Spleen (tissue), 11 donors: ENCODE results near the gene CYP17A1. TPM values are rescaled to one million over a fixed set of nuclear protein-coding genes. Genes with fewer than 3 reads are reported as not detected.
A peak's percentile ranks its signal among the peaks of the same experiment; 100 is the strongest.

Experiments used
- DNase-seq: peaks from one replicate; pipeline ENCODE4 v3.0.0-alpha.2; 2020
- H3K27ac ChIP-seq, 8 donors: fragments of 200-600 bp; sonication (generic) in 7 of 8; 1 replicate in 4 of 8; 2 replicates in 4 of 8; pipeline versions ENCODE4 v1.5.0 to v1.8.0; 2016 to 2021; ENCODE audit warnings: inconsistent platforms in 4 of 8, mild to moderate bottlenecking in 4 of 8, moderate library complexity in 1 of 8
- H3K27me3 ChIP-seq, 7 donors: fragments of 200-600 bp; sonication (generic) in 6 of 7; replicated peaks in 1 of 7; 1 replicate in 4 of 7; 2 replicates in 3 of 7; pipeline versions ENCODE4 v1.5.0 to v1.8.0; 2016 to 2021; ENCODE audit warnings: inconsistent platforms in 3 of 7, mild to moderate bottlenecking in 1 of 7
- H3K36me3 ChIP-seq, 6 donors: fragments of 200-600 bp; sonication (generic) in 5 of 6; 1 replicate in 4 of 6; 2 replicates in 2 of 6; pipeline versions ENCODE4 v1.5.0 to v1.8.0; 2016 to 2021; ENCODE audit warnings: inconsistent platforms in 2 of 6
- H3K4me1 ChIP-seq, 6 donors: fragments of 200-600 bp; sonication (generic) in 5 of 6; 1 replicate in 3 of 6; 2 replicates in 3 of 6; pipeline versions ENCODE4 v1.5.0 to v1.8.0; 2016 to 2021; ENCODE audit warnings: inconsistent platforms in 3 of 6
- H3K4me3 ChIP-seq, 8 donors: fragments of 200-600 bp; sonication (generic) in 7 of 8; 1 replicate in 4 of 8; 2 replicates in 4 of 8; pipeline versions ENCODE4 v1.5.0 to v1.8.0; 2016 to 2021; ENCODE audit warnings: inconsistent platforms in 4 of 8, mild to moderate bottlenecking in 4 of 8, moderate library complexity in 2 of 8
- H3K9me3 ChIP-seq, 8 donors: fragments of 200-600 bp; sonication (generic) in 7 of 8; 1 replicate in 4 of 8; 2 replicates in 4 of 8; pipeline versions ENCODE4 v1.5.0 to v1.8.0; 2016 to 2021; ENCODE audit warnings: inconsistent platforms in 4 of 8
- POLR2A ChIP-seq, 3 donors: fragments of 450-650 bp; IDR thresholded peaks; one replicate each; pipeline ENCODE4 v1.5.1; 2017; ENCODE audit warnings: antibody characterized with exemption in 3 of 3, mild to moderate bottlenecking in 1 of 3
- POLR2AphosphoS5 ChIP-seq, 3 donors: sonication (generic); formaldehyde crosslinking; IDR thresholded peaks; one replicate each; pipeline ENCODE4 v1.5.1; 2017; ENCODE audit warnings: antibody characterized with exemption in 3 of 3
- WGBS, 5 donors: extraction: QIAGEN DNeasy Blood & Tissue Kit in 3 of 5; methylation state at CpG; one replicate each; pipeline versions ENCODE4 v1.1.5 to v1.1.7; 2013 to 2018; 5-methylcytosine and 5-hydroxymethylcytosine counted together
- intact Hi-C: fragments of 100-400 bp; cut with DNase I; formaldehyde crosslinking; loops from one replicate; pipeline ENCODE4 v1.15.0; 2023; ENCODE audit warnings: low total_unique reads
- polyA plus RNA-seq, 3 donors: library from polyadenylated mRNA; stranded (reverse); fragments of 200-250 nt; gene quantifications; one replicate each; pipeline ENCODE4 v1.2.1, GENCODE V29; 2013
- total RNA-seq, 7 donors: library from RNA; depleted of rRNA in 3 of 7; stranded (reverse); fragments of >200 nt in 3 of 7; fragmentation: NEBNext Ultra II Directional in 4 of 7; extraction: Animal tissue kit (Norgen Biotek cat#: 25700) in 4 of 7; gene quantifications; one replicate each; pipeline versions ENCODE4 v1.1.0 to v1.2.1, GENCODE V29; 2016 to 2021
- TF ChIP-seq, protein P1 (sequence below), 11 experiments: fragments of 200-600 bp in 7 of 11; fragments of 450-650 bp in 4 of 11; sonication (generic) in 4 of 11; IDR thresholded peaks in 8 of 11; conservative IDR thresholded peaks in 3 of 11; 1 replicate in 7 of 11; 2 replicates in 4 of 11; pipeline versions ENCODE4 v1.4.0 to v1.8.0; 2016 to 2021; ENCODE audit warnings: antibody characterized with exemption in 11 of 11, inconsistent platforms in 4 of 11, mild to moderate bottlenecking in 1 of 11
- donor health status: healthy with polysubstance abuse.
- donor health status: DM: no; HTN: no; CAD: no; lungs with moderate emphysema.
- donor health status: DM: no; HTN: no; CAD: no.
- donor health status: Bipolar disorder and iron deficiency.
- donor health status: healthy.
- donor health status: DM: no; HTN: no; CAD: no.
- donor health status: DM: yes; HTN: yes; CAD: no.

CYP17A1 gene
- total and polyA plus RNA-seq, 10 donors, result 0.20 to 1.0 (median 0.30) TPM; not detected in 7

GRCh38 chr10:102796407-102797176 lies 40.6 kb downstream of the CYP17A1 start:
- peak overlapping the region in 1 of 8 donors; percentile 13 for H3K4me3 ChIP-seq
- intact Hi-C loops, result no loop called here

GRCh38 chr10:102795453-102796406 lies 41.5 kb downstream of the CYP17A1 start:
- no peak for DNase-seq
- Histone ChIP-seq H3K27ac (peak overlapping the region; percentile 27 to 83 (median 77)), H3K9me3 (no peaks in the 10 kb centered on the region), H3K36me3 (peaks cover 3 to 43% (median 25%) of the 10 kb centered on the region in 6 donors), H3K4me3 (peak overlapping the region in 1 of 8 donors; percentile 13), H3K27me3 (no peaks in the 10 kb centered on the region), H3K4me1 (peaks cover 29 to 94% (median 60%) of the 10 kb centered on the region in 6 donors)
- WGBS, 5 donors, result 56 to 66% (median 60%) methylated on average over 15 of the region's 15 CpGs
- intact Hi-C loops, result no loop called here
- peak in 1 of 3 donors; percentile 5 for TF ChIP-seq POLR2AphosphoS5 (IDR thresholded peaks at IDR 0.05)
- no peak for TF ChIP-seq POLR2A (IDR thresholded peaks at IDR 0.05)

More at GRCh38 chr10:102796407-102797176, 40.6 kb downstream of the CYP17A1 start:
- TF ChIP-seq POLR2A (IDR thresholded peaks at IDR 0.05), result peak in 1 of 3 donors; percentile 33
- TF ChIP-seq POLR2AphosphoS5 (IDR thresholded peaks at IDR 0.05), result peak; percentile 20 to 88 (median 83)
- TF ChIP-seq, protein P1, sequence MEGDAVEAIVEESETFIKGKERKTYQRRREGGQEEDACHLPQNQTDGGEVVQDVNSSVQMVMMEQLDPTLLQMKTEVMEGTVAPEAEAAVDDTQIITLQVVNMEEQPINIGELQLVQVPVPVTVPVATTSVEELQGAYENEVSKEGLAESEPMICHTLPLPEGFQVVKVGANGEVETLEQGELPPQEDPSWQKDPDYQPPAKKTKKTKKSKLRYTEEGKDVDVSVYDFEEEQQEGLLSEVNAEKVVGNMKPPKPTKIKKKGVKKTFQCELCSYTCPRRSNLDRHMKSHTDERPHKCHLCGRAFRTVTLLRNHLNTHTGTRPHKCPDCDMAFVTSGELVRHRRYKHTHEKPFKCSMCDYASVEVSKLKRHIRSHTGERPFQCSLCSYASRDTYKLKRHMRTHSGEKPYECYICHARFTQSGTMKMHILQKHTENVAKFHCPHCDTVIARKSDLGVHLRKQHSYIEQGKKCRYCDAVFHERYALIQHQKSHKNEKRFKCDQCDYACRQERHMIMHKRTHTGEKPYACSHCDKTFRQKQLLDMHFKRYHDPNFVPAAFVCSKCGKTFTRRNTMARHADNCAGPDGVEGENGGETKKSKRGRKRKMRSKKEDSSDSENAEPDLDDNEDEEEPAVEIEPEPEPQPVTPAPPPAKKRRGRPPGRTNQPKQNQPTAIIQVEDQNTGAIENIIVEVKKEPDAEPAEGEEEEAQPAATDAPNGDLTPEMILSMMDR (IDR thresholded peaks at IDR 0.05 in 8 of 11, conservative IDR thresholded peaks at IDR 0.05 in 3 of 11), result no peak
- Histone ChIP-seq H3K9me3 (no peaks in the 10 kb centered on the region), H3K36me3 (peaks cover 3 to 45% (median 25%) of the 10 kb centered on the region in 6 donors), H3K4me1 (peaks cover 38 to 94% (median 68%) of the 10 kb centered on the region in 6 donors), H3K27ac (peak overlapping the region; percentile 27 to 83 (median 77)), H3K27me3 (no peaks in the 10 kb centered on the region)
- WGBS, 5 donors, result 15 to 26% (median 20%) methylated on average over 8 to 9 of the region's 9 CpGs
- peak; percentile 94 for DNase-seq

DNA sequence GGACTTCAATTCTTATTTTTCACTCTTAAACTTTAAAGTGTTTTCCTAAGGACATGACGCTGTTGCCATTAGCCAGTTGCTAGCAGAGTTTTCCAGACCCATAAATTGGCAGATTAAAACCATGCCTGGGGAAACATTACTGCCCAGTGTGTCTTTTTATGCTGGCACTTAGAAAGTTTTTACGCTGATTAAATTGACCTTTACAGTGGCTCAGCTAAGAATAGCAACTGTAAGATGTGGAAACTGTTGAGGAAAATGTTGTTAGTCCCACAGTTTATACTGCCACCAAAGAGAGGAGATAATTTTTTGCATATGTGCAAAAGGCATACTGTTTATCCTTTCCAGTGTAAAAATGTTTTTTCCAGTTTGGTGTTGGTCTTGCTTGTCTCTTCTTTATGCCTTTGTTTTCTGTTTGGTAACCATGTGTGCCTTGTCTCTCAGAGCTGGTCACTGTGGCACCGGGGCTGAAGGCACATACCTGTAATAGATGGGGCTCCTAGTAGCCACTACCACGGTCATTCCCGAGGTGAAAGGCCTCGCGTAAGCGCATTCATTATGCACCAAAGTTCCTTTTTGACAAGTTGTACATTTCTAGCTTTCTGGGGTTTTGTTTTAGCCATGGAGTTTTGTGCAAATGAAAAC lies 45.3 kb downstream of the CYP17A1 start:
- TF ChIP-seq POLR2A (IDR thresholded peaks at IDR 0.05) (no peak), POLR2AphosphoS5 (IDR thresholded peaks at IDR 0.05) (no peak)
- TF ChIP-seq, protein P1 (IDR thresholded peaks at IDR 0.05 in 8 of 11, conservative IDR thresholded peaks at IDR 0.05 in 3 of 11), result no peak
- Histone ChIP-seq H3K27me3 (no peaks in the 10 kb centered on the region), H3K36me3 (peaks cover 0 to 16% (median 0%) of the 10 kb centered on the region in 6 donors), H3K27ac (peak overlapping the region in 2 of 8 donors; percentile 18 to 21), H3K4me3 (no peak overlapping the region), H3K4me1 (peaks cover 20 to 79% (median 45%) of the 10 kb centered on the region in 6 donors), H3K9me3 (peaks cover 0 to 6% (median 0%) of the 10 kb centered on the region in 8 donors)
- intact Hi-C loops, result no loop called here
- DNase-seq, result no peak
- 80 to 89% (median 87%) methylated on average over 8 of the region's 8 CpGs for WGBS, 5 donors

GRCh38 chr10:102785818-102786217 lies 51.4 kb downstream of the CYP17A1 start:
- no peak for DNase-seq
- intact Hi-C loops, result no loop called here
- 21 to 39% (median 28%) methylated on average over 2 of the region's 2 CpGs for WGBS, 5 donors
- TF ChIP-seq POLR2A (IDR thresholded peaks at IDR 0.05) (no peak), POLR2AphosphoS5 (IDR thresholded peaks at IDR 0.05) (peak in 1 of 3 donors; percentile 71)
- TF ChIP-seq, protein P1 (IDR thresholded peaks at IDR 0.05 in 8 of 11, conservative IDR thresholded peaks at IDR 0.05 in 3 of 11), result no peak
- Histone ChIP-seq H3K4me3 (peak overlapping the region in 1 of 8 donors; percentile 28), H3K27me3 (no peaks in the 10 kb centered on the region), H3K9me3 (peaks cover 0 to 6% (median 0%) of the 10 kb centered on the region in 8 donors), H3K27ac (peak overlapping the region in 7 of 8 donors; percentile 28 to 77 (median 61)), H3K4me1 (peaks cover 16 to 79% (median 62%) of the 10 kb centered on the region in 6 donors), H3K36me3 (peaks cover 0 to 14% (median 0%) of the 10 kb centered on the region in 6 donors)
